Midbrain (tissue), 1 donor: Measurements from ENCODE around the gene PTPN11.
A peak's percentile ranks its signal among the peaks of the same experiment; 100 is the strongest.
"Not testable (repeated sequence)": the region's sequence is repeated elsewhere in the genome, so short reads cannot be mapped to it uniquely, and the experiment has no call there.

Source experiments
- DNase-seq: peaks from one replicate; lab custom pipeline; 2025; lab: John Stamatoyannopoulos, UW

The PTPN11 gene

GRCh38 chr12:112409064-112409905, 9.5 kb upstream of the PTPN11 start, which contains the start of gene RPL6:
RPL6 (minus strand) TSS chr12:112409605; CDS start chr12:112408656, 949 bp downstream.
- peak; percentile 88 for DNase-seq

GRCh38 chr12:112409906-112410244, 8.9 kb upstream of the PTPN11 start:
- DNase-seq, result no peak

GRCh38 chr12:112413855-112414625, 4.7 kb upstream of the PTPN11 start:
- DNase-seq, result no peak

GRCh38 chr12:112415457-112415856, 3.3 kb upstream of the PTPN11 start:
- not testable (repeated sequence) for DNase-seq

- DNase-seq, result no peak
Measured at GRCh38 chr12:112418273-112418607, 507 bp upstream of the PTPN11 start.

DNA sequence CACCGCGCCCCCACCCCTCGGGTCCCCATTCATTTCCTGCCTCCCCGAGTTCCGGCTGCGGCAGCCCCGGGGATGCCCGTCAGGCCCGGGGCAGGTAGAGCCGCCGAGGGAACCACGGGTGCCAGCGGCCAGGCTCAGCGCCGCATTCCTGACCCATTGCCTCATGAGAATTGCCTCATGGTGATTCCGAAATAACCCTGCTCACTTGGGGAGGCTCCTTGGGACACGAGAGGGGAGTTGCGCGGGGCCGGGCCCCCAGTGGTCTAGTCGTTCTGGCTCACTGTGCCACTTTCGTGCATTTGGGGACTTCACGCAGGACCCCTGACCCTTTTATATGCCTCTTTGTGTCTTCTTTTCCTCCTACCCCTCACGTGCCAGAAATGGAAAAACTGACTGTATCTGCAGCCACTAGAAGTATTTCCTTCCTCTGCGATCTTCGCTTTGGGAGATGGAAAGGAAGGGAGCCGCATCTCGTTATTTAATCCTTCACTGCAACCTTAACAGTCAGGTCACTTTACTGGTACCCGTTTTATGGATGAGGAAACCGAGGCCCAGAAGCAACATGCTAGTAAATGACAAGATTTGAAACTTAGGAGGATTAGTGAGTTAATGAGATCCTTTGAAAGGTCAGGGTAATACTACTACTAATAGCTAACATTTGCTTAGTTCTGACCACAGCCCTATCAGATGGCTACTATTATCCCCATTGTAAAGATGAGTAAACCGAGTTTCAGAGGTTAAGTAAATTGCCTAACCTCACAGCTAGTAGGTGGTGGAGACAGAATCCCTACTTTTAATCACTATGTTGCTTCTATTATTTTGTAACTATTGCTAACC, 768 bp downstream of the PTPN11 start:
- DNase-seq, result no peak

GRCh38 chr12:112420740-112421139, 2.0 kb downstream of the PTPN11 start:
- DNase-seq, result no peak

GRCh38 chr12:112421363-112421762, 2.6 kb downstream of the PTPN11 start:
- no peak for DNase-seq

GRCh38 chr12:112422531-112422930, 3.8 kb downstream of the PTPN11 start:
- peak; percentile 77 for DNase-seq

DNA sequence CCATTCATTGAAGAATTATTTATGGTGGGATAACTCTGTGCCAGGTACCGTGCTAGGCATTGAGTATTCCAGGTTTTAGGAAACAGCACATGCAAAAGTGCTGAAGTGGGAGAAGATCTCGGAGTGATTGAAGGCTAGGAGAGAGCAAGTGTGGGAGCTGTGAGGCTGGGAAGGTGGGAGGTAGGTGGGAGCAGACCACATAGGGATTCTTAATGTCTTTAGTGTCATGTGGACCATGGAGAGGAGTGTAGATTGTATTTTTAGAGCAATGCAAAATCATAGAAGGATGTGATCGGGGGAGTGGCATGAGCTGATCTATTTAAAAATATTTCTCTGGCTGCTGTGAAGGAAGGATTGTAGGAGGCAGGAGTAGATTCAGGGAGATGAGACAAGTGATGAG, 5.4 kb downstream of the PTPN11 start:
- no peak for DNase-seq

DNA sequence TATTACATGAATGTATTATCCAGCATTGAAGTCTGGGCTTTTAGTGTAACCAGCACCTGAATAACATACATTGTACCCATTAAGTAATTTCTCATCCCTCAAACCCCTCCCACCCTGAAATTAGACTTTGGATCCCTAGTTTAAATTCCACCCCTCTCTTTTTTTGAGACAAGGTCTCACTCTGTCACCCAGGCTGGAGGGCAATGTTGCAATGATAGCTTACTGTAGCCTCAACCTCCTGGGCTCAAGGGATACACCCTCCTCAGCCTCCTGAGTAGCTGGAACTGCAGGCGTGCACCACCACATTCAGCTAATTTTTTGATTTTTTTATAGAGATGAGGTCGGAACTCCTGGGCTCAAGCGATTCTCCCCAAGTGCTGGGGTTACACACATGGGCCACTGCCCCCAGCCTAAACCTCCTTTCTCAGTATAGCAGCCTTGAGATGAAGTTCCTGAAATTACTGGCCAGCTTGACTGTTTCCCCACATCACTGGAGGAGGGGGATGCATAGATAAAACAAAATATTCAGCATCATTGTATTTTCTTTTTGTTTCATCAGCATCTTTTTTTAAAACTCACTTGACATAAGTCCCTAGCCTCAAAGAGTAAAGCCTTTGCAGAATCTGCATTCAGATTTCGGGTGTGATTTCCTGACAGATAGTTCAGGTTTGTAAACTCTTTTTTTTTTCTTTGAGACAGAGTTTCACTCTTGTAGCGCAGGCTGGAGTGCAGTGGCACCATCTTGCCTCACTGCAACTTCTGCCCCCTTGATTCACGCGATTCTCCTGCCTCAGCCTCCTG, 7.0 kb downstream of the PTPN11 start:
- DNase-seq, result no peak

DNA sequence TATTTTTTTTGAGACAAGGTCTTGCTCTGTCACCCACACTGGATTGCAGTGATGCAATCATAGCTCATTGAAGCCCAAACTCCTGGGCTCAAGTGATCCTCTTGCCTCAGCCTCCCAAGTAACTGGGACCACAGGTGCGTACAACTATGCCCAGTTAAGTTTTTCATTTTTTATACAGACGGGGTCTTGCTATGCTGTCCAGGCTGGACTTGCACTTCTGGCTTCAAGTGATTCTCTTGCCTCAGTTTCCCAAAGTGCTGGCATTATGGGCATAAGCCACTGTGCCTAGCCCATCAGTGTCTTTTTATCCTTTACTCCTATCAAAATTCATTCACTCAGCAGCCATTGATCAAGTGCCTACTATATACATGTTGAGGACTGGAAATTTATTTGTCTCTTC, 9.0 kb downstream of the PTPN11 start:
- DNase-seq, result no peak

GRCh38 chr12:112430929-112431328, 12.2 kb downstream of the PTPN11 start:
- no peak for DNase-seq

GRCh38 chr12:112431965-112432364, 13.2 kb downstream of the PTPN11 start:
- no peak for DNase-seq

DNA sequence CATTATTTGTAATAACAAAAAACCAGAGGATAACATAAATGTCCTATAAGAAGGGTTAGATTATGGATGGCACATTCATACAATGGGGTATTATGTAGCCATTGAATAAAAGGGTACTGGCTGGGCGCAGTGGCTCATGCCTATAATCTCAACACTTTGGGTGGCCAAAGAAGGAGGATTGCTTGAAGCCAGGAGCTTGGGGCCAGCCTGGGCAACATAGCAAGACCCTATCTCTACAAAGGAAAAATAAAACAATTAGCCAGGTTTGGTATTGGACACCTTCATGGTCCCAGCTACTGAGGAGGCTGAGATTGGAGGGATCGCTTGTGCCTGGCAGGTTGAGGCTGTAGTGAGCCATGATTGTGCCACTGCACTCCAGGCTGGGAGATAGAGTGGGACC, 14.8 kb downstream of the PTPN11 start:
- no peak for DNase-seq

DNA sequence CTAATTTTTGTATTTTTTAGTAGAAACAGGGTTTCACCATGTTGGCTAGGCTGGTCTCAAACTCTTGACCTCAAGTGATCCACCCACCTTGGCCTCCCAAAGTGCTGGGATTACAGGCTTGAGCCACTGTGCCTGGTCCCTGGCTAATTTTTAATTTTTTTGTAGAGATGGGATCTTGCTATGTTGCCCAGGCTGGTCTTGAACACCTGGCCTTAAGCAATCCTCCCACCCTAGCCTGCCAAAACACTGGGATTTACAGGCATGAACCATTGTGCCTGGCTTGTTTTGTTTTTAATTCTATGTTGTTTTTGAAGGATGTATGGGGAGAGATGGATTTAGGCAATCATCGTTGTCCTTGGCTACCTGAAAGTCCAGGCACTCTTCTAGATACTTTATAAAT, 19.9 kb downstream of the PTPN11 start:
- DNase-seq, result not testable (repeated sequence)

DNA sequence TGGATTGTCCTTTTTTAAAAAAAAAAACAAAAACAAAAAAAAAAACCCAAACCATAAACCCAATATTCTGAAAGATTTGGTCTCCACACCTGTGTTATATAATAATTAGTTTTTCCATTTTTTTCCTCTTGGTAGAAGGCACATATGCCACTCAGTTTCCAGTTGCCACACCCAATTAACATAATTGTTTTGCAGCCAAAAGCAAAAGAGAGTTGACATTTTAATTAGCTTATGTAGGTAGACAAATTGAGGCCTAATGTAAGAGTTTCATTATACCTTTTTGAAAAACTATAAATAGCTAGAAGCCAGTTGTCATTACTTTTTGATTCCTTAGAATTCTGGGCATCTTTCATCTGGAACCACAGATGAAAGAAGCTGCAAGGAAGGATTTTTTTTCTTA, 21.0 kb downstream of the PTPN11 start:
- no peak for DNase-seq

DNA sequence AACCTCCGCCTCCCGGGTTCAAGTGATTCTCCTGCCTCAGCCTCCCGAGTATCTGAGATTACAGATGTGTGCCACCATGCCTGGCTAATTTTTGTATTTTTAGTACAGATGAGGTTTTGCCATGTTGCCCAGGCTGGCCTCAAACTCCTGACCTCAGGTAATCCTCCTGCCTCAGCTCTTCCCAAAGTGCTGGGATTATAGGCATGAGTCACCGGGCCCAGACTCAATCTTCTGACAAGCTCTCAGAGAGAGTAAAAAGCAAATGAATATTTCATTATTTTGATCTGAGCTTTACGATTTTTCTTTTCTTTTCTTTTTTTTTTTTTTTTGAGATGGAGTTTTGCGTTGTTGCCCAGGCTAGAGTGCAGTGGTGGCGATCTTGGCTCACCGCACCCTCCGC, 21.9 kb downstream of the PTPN11 start:
- not testable (repeated sequence) for DNase-seq

GRCh38 chr12:112443916-112444315, 25.2 kb downstream of the PTPN11 start:
- no peak for DNase-seq

- DNase-seq, result no peak
Measured at GRCh38 chr12:112446008-112446725, 27.4 kb downstream of the PTPN11 start.

DNA sequence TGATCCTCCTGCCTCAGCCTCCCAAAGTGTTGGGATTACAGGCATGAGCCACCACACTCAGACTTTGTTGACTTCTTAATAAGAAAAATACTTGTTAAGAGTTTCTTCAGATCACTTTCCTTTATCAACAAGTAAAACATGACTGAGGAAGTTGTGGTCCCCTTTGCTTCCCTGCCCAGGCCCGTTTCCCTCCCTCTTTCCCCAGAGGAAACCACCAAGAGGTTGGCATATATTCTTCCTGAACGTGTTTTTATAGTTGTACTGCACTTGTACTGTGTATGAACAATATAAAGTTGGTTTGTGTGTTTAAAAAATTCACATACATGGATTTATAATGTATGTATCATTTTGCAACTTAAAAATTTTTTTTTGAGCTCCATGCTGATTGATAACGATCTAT, 28.4 kb downstream of the PTPN11 start:
- DNase-seq, result no peak
